ENCODE measurements around the gene CBFA2T2. TPM values are rescaled to one million over a fixed set of nuclear protein-coding genes. Genes with fewer than 3 reads are reported as not detected.

Gene CBFA2T2
- total and polyA plus RNA-seq, 9 donors = 9.4 to 29.8 (median 21.2) TPM

- H3K36me3 ChIP-seq = no peaks in the 10 kb centered on the region
- TF ChIP-seq, protein P1, sequence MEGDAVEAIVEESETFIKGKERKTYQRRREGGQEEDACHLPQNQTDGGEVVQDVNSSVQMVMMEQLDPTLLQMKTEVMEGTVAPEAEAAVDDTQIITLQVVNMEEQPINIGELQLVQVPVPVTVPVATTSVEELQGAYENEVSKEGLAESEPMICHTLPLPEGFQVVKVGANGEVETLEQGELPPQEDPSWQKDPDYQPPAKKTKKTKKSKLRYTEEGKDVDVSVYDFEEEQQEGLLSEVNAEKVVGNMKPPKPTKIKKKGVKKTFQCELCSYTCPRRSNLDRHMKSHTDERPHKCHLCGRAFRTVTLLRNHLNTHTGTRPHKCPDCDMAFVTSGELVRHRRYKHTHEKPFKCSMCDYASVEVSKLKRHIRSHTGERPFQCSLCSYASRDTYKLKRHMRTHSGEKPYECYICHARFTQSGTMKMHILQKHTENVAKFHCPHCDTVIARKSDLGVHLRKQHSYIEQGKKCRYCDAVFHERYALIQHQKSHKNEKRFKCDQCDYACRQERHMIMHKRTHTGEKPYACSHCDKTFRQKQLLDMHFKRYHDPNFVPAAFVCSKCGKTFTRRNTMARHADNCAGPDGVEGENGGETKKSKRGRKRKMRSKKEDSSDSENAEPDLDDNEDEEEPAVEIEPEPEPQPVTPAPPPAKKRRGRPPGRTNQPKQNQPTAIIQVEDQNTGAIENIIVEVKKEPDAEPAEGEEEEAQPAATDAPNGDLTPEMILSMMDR (IDR thresholded peaks at IDR 0.05) = no peak
- TF ChIP-seq POLR2A (IDR thresholded peaks at IDR 0.05) (no peak), EP300 (IDR thresholded peaks at IDR 0.05) (no peak)
- H3K27ac ChIP-seq = peak overlapping the region; percentile 26 to 28
- peaks cover 27% of the 10 kb centered on the region for H3K4me1 ChIP-seq (ENCODE audit: insufficient read depth)
- peak; percentile 52 to 74 (median 56) for DNase-seq
- no peak overlapping the region for H3K4me3 ChIP-seq
- no peaks in the 10 kb centered on the region for H3K27me3 ChIP-seq
- H3K9me3 ChIP-seq = no peaks in the 10 kb centered on the region
- intact Hi-C loops (cut with DNase I) = no loop called here
- 7 to 18% (median 10%) methylated on average over 4 of the region's 4 CpGs for WGBS, 3 donors
Measured at GRCh38 chr20:33689973-33690372, 200.1 kb downstream of the CBFA2T2 start.

DNA sequence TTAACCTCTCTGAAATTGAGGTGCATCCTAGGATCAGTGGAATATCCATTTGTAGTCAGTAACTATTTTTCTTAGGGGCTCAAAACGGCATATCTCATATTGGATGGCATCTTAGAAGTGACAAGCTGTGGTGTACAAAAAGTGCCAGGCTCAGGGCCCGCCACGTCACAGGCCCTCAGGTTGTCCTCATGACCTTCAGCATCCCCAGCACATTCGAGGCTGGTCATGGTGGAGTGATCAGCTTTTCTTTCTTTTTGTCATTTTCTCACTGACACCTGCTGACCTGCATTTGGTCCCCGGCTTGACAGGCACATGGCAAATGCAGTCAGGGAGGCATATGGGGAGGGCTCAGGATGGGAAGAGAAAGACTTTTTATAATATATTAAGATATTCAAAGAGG is 203.4 kb downstream of the CBFA2T2 start:
- no peak for TF ChIP-seq EP300 (IDR thresholded peaks at IDR 0.05)
- TF ChIP-seq POLR2A (IDR thresholded peaks at IDR 0.05) = no peak
- TF ChIP-seq, protein P1 (IDR thresholded peaks at IDR 0.05) = no peak
- no peak for DNase-seq
- Histone ChIP-seq H3K9me3 (no peaks in the 10 kb centered on the region), H3K4me1 (ENCODE audit: insufficient read depth) (peaks cover 22% of the 10 kb centered on the region), H3K4me3 (no peak overlapping the region), H3K36me3 (no peaks in the 10 kb centered on the region), H3K27ac (peak overlapping the region in 1 of 2 donors; percentile 77), H3K27me3 (no peaks in the 10 kb centered on the region)
- intact Hi-C loops (cut with DNase I) = no loop called here
- WGBS, 3 donors = 77 to 88% (median 83%) methylated on average over 5 of the region's 5 CpGs

DNA sequence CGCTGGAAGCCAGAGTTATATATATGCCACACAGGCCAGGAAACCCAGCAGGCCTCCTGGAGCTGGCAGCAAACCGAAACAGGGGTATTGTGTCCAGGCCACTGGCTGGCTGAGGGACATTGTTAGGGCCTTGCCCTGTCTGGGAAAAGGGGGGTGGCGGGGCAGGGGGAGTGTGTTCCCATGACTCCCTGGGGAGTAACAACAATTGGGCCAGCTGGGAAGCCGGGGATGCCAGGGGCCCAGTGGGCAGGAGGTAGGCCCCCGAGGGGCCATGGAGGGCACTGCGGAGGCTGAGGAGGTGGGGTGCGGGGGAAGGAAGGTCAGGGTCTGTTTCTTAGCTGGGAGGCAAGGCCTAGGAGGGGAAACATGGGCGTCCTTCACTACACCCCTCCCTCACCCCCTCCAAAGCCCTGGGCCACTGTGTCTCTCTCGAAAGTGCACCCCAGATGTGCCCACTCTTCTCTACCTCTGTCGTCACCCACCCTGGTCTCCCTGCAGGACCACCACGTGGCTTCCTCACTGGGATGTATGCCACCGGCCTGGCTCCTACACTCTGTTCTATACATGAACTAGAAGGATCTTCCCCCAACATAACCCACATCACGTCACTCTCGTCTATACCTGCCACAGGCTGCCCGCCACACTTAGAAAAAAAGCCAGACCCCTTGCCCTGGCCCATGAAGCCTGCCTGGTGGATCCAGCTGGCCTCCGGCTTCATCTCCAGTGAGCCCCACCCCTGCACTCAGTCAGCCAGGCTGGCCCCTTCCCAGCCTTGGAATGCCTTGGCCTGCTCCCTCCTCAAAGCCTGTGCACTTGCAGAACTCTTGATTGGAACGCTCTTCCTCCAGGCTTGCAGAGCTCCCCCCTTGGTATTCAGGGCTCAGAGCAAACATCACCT is 204.1 kb downstream of the CBFA2T2 start:
- no peak for TF ChIP-seq POLR2A (IDR thresholded peaks at IDR 0.05)
- no peak for TF ChIP-seq EP300 (IDR thresholded peaks at IDR 0.05)
- TF ChIP-seq, protein P1 (IDR thresholded peaks at IDR 0.05) = no peak
- H3K27me3 ChIP-seq = no peaks in the 10 kb centered on the region
- H3K9me3 ChIP-seq = no peaks in the 10 kb centered on the region
- intact Hi-C loops (cut with DNase I) = no loop called here
- H3K27ac ChIP-seq = peak overlapping the region; percentile 77 to 86
- no peak overlapping the region for H3K4me3 ChIP-seq
- no peaks in the 10 kb centered on the region for H3K36me3 ChIP-seq
- WGBS, 3 donors = 39 to 47% (median 45%) methylated on average over 17 of the region's 17 CpGs
- H3K4me1 ChIP-seq (ENCODE audit: insufficient read depth) = peaks cover 19% of the 10 kb centered on the region
- peak; percentile 81 to 85 (median 83) for DNase-seq

- no peak overlapping the region for H3K4me3 ChIP-seq
- WGBS, 3 donors = 63 to 66% (median 64%) methylated on average over 6 of the region's 6 CpGs
Measured at GRCh38 chr20:33694639-33695012, 204.7 kb downstream of the CBFA2T2 start.

More at GRCh38 chr20:33694639-33695012, 204.7 kb downstream of the CBFA2T2 start:
- Histone ChIP-seq H3K36me3 (no peaks in the 10 kb centered on the region), H3K27ac (peak overlapping the region in 1 of 2 donors; percentile 77), H3K4me1 (ENCODE audit: insufficient read depth) (peaks cover 15% of the 10 kb centered on the region), H3K9me3 (no peaks in the 10 kb centered on the region), H3K27me3 (no peaks in the 10 kb centered on the region)
- no peak for DNase-seq
- no peak for TF ChIP-seq EP300 (IDR thresholded peaks at IDR 0.05)
- TF ChIP-seq, protein P1 (IDR thresholded peaks at IDR 0.05) = no peak
- TF ChIP-seq POLR2A (IDR thresholded peaks at IDR 0.05) = no peak
- intact Hi-C loops (cut with DNase I) = no loop called here
